K562 (cell line): Measurements from ENCODE around the gene AHNAK. TPM values are rescaled to one million over a fixed set of nuclear protein-coding genes. Genes with fewer than 3 reads are reported as not detected.
"Not testable (repeated sequence)": the region's sequence is repeated elsewhere in the genome, so short reads cannot be mapped to it uniquely, and the experiment has no call there.

Source experiments
- ATAC-seq: fragments of 200-7000 bp; cut with Tn5 transposase; 3 replicates; pipeline ENCODE4 v1.9.1; 2020; ENCODE audit warnings: moderate library complexity
- BruUV-seq: library from RNA; stranded (reverse); fragments of 400-500 nt; replicated peaks from 2 replicates; lab custom pipeline; 2021; lab: Mats Ljungman, UMichigan
- CTCF ChIA-PET: fragments of 300-600 bp; formaldehyde crosslinking; extraction: SDS; loops from one replicate; lab custom pipeline; 2021; ENCODE audit warnings: low intra/inter-chr PET ratio; lab: Yijun Ruan, JAX
- POLR2A ChIA-PET: fragments of 300-600, 350-650 bp; sonication (Branson Sonifier 250); formaldehyde crosslinking; extraction: SDS; loops from one replicate; lab custom pipeline; 2021; ENCODE audit warnings: antibody characterized with exemption, inconsistent platforms; lab: Yijun Ruan, JAX
- DNase-seq, 4 experiments: peaks; one replicate each; pipeline versions ENCODE4 v3.0.0 to v3.0.0-alpha.2; 2011 to 2018; ENCODE audit warnings: low spot score in 3 of 4, mixed read lengths in 3 of 4; ENCODE audit errors: extremely low read depth in 1 of 4
- FAIRE-seq: peaks from 2 replicates; lab custom pipeline; 2011; peaks lifted over from hg19 to GRCh38; lab: Jason Lieb, UNC
- H2AFZ ChIP-seq: 2 replicates; pipeline ENCODE4 v1.6.0; 2011; ENCODE audit warnings: low read depth, low read length, control low read depth, inconsistent platforms
- H3K27ac ChIP-seq: fragments of 200-600 bp; 3 replicates; pipeline ENCODE4 v1.8.0; 2011; ENCODE audit warnings: low read depth, mild to moderate bottlenecking, control low read depth, inconsistent platforms, low read length, moderate library complexity, mixed read lengths; ENCODE audit errors: extremely low read depth
- H3K27me3 ChIP-seq, 2 experiments: fragments of 300-600 bp in 1 of 2; 2 replicates in 1 of 2; 3 replicates in 1 of 2; pipeline versions ENCODE4 v1.6.0 to v1.8.0; 2011; ENCODE audit warnings: inconsistent platforms in 2 of 2, low read length in 2 of 2, mild to moderate bottlenecking in 1 of 2, mixed read lengths in 1 of 2, moderate library complexity in 1 of 2; ENCODE audit not compliant: control insufficient read depth in 2 of 2, insufficient read depth in 2 of 2
- H3K36me3 ChIP-seq: fragments of 300-600 bp; 3 replicates; pipeline ENCODE4 v1.8.0; 2011; ENCODE audit warnings: mild to moderate bottlenecking, low read length, inconsistent platforms; ENCODE audit not compliant: control insufficient read depth, insufficient read depth
- H3K4me1 ChIP-seq, 2 experiments: fragments of 200-600 bp in 1 of 2; replicated peaks in 1 of 2; 2 replicates in 1 of 2; 3 replicates in 1 of 2; pipeline versions ENCODE4 v1.5.1 to v1.8.0; 2011; ENCODE audit warnings: inconsistent platforms in 2 of 2, low read length in 2 of 2, mild to moderate bottlenecking in 1 of 2, mixed read lengths in 1 of 2, moderate library complexity in 1 of 2; ENCODE audit not compliant: control insufficient read depth in 2 of 2, insufficient read depth in 2 of 2
- H3K4me2 ChIP-seq: 2 replicates; pipeline ENCODE4 v1.6.1; 2011; ENCODE audit warnings: low read length, control low read depth, inconsistent platforms, mixed read lengths; ENCODE audit not compliant: insufficient read depth
- H3K4me3 ChIP-seq: fragments of 200-600 bp; sonication (generic), shearing (Covaris generic); 2 replicates; pipeline ENCODE4 v1.5.1; 2016; ENCODE audit warnings: control low read depth, inconsistent platforms
- H3K79me2 ChIP-seq: fragments of 200-600 bp; 3 replicates; pipeline ENCODE4 v1.8.0; 2011; ENCODE audit warnings: low read length, inconsistent platforms; ENCODE audit not compliant: control insufficient read depth, insufficient read depth
- H3K9ac ChIP-seq, 2 experiments: 2 replicates each; pipeline versions ENCODE4 v1.6.0 to v1.6.1; 2011; ENCODE audit warnings: low read depth in 2 of 2, low read length in 2 of 2, control low read depth in 1 of 2, inconsistent platforms in 1 of 2, mild to moderate bottlenecking in 1 of 2, mixed read lengths in 1 of 2; ENCODE audit not compliant: insufficient read depth in 1 of 2
- H3K9me1 ChIP-seq: one replicate; pipeline ENCODE4 v1.6.0; 2011; ENCODE audit warnings: inconsistent platforms, mild to moderate bottlenecking, low read length, moderate library complexity; ENCODE audit not compliant: control insufficient read depth, insufficient read depth
- H3K9me3 ChIP-seq: replicated peaks from 2 replicates; pipeline ENCODE4 v1.5.1; 2011; ENCODE audit warnings: low read depth, low read length, inconsistent platforms; ENCODE audit not compliant: control insufficient read depth, insufficient read depth
- H4K20me1 ChIP-seq: replicated peaks from 2 replicates; pipeline ENCODE4 v1.6.1; 2011; ENCODE audit warnings: low read length, inconsistent platforms, mixed read lengths; ENCODE audit not compliant: control insufficient read depth, insufficient read depth
- RBFOX2 ChIP-seq: fragments of 200-400 bp; formaldehyde crosslinking; IDR thresholded peaks from 2 replicates; pipeline ENCODE4 v1.6.1; 2017; ENCODE audit warnings: low read depth, mild to moderate bottlenecking, low read length, moderate library complexity
- ZNF121 ChIP-seq: sonication (generic); formaldehyde crosslinking; conservative IDR thresholded peaks from 2 replicates; pipeline ENCODE4 v1.8.0; 2022; ENCODE audit warnings: missing genetic modification reagents
- WGBS: fragments of 100-300 bp; shearing (Covaris generic); methylation state at CpG from one replicate; pipeline ENCODE4 v1.1.6; 2016; ENCODE audit warnings: low coverage, mixed read lengths; ENCODE audit not compliant: insufficient coverage; ENCODE audit errors: missing lambda C conversion rate; 5-methylcytosine and 5-hydroxymethylcytosine counted together
- in situ Hi-C: fragments of 300-500 bp; cut with MboI; formaldehyde crosslinking; loops from 4 replicates; pipeline ENCODE4 v1.15.0; 2018; ENCODE audit warnings: inconsistent platforms, mixed read lengths
- intact Hi-C: fragments of 100-400 bp; cut with micrococcal nuclease; formaldehyde crosslinking; loops from 2 replicates; pipeline ENCODE4 v1.14.2; 2022
- polyA plus RNA-seq, 8 experiments: library from polyadenylated mRNA; depleted of rRNA in 4 of 8; stranded (reverse) in 5 of 8; unstranded in 3 of 8; fragments of >200 nt; fragmentation: Nextera tagmentation in 2 of 8; fragmentation: Illumina TruSeq in 1 of 8; extraction: Ambion mirVana in 2 of 8; extraction: Trizol in 1 of 8; gene quantifications; 2 replicates each; pipeline versions ENCODE4 v1.2.1 to v1.2.3, GENCODE V29; 2011 to 2014; ENCODE audit warnings: inconsistent platforms in 1 of 8, missing spikeins in 1 of 8
- total RNA-seq, 7 experiments: library from RNA; depleted of rRNA in 6 of 7; stranded (reverse); fragments of >200 nt in 6 of 7; fragmentation: Illumina TruSeq in 2 of 7; extraction: Trizol in 2 of 7; gene quantifications; 2 replicates each; pipeline versions ENCODE4 v1.2.1 to v1.2.3, GENCODE V29; 2011 to 2021; ENCODE audit warnings: low replicate concordance in 1 of 7
- TF ChIP-seq, protein P1 (sequence below): fragments of 250-450 bp; sonication (Bioruptor Pico); IDR thresholded peaks from 2 replicates; pipeline ENCODE4 v1.8.0; 2021; ENCODE audit warnings: moderate library complexity, mild to moderate bottlenecking, inconsistent platforms

The AHNAK gene
- total and polyA plus RNA-seq, 9 of the 15 experiments (the other 6 are each of a cell fraction or from before 2014, with no cell fraction given): 1.5 to 89.7 (median 45.0) TPM

DNA sequence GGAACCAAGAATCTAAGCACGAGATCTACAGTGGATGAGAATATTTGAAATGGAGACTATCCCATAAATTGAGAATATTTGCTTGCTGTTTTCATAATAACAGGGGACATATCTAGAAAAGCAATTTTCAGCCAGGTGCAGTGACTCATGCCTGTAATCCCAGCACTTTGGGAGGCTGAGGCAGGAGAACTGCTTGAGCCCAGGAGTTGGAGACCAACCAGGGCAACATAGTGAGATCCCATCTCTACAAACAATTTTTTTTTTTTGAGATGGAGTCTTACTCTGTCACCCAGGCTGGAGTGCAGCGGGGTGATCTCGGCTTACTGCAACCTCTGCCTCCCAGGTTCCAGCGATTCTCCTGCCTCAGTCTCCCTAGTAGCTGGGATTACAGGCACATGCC, 35.1 kb upstream of the AHNAK start:
- DNase-seq, H3K9me1 ChIP-seq, H2AFZ ChIP-seq, H3K9me3 ChIP-seq, CTCF ChIA-PET, H3K4me1 ChIP-seq, H3K27me3 ChIP-seq, ATAC-seq, intact Hi-C loops, H4K20me1 ChIP-seq, BruUV-seq, in situ Hi-C loops, H3K27ac ChIP-seq, H3K4me2 ChIP-seq, H3K4me3 ChIP-seq, FAIRE-seq: not testable (repeated sequence)
- Histone ChIP-seq H3K9ac (peak overlapping the region in 1 of 2 experiments; percentile 75; a peak in 1 of 4 replicates), H3K79me2 (peaks cover 12% of the 10 kb centered on the region; the same call in 2 of the 3 replicates), H3K36me3 (peaks cover 70% of the 10 kb centered on the region)
- 96% methylated on average over 4 of the region's 4 CpGs for WGBS
- peak; percentile 62 for TF ChIP-seq ZNF121 (CRISPR knock-in tag)
- POLR2A ChIA-PET: interaction anchor here (4.6 kb wide), 1 partner anchor 7 kb away, joined by 33 read pairs; the partner anchor contains the start of gene EEF1G

DNA sequence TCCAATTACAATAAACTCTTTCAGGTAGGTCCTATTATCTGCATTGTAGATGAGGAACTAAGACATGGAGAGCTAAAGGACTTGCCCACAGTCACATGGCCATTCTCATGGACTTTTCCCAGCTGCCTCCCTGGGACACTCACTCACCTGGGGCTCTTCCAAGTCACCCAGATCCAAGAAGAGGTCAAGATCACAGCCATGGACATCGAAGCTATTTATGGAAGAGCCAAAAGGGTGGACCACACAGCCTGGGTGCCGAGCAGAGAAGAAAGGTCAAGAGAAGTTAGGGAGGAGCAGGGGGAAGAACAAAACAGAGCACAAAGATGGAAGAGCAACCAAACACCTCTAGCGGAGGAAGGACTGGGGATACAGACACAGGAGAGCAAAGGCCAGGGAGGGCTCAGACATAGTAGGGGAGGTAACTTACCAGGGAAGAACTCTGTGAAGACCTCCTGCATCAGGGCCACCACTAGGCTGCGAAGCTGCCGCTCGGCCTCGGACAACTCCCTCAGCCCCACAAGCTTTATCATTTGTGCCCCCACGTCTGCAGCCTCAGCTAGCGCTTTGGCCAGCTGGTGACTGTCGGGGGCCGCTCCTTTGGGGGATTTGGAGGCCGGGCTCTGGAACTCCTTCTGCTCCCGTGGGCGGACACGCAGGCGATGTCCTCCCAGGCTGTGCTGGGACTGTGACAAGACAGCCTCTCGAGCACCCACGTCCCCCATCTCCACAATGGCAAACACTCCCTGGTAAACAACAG, 34.5 kb upstream of the AHNAK start:
- peaks cover 71% of the 10 kb centered on the region for H3K36me3 ChIP-seq
- no peak overlapping the region for H2AFZ ChIP-seq
- TF ChIP-seq, protein P1, sequence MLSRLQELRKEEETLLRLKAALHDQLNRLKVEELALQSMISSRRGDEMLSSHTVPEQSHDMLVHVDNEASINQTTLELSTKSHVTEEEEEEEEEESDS (CRISPR knock-in tag): no peak
- TF ChIP-seq RBFOX2: 0 out of 2 replicates have a peak, but pooled peaks have one; percentile 22
- no peaks in the 10 kb centered on the region; the same call in 1 of the 2 replicates for H3K9me3 ChIP-seq
- ATAC-seq: no peak
- no peak for FAIRE-seq
- POLR2A ChIA-PET: interaction anchor here (1.2 kb wide), 1 partner anchor 10 kb away, joined by 4 read pairs; the partner anchor contains the start of gene TUT1
- CTCF ChIA-PET: no interaction called here
- H3K27me3 ChIP-seq: no peaks in the 10 kb centered on the region
- intact Hi-C loops: no loop called here
- peaks cover 0 to 9% of the 10 kb centered on the region in 2 experiments; a peak in 3 of 5 replicates for H3K4me1 ChIP-seq
- in situ Hi-C loops: no loop called here
- H3K9ac ChIP-seq: peak overlapping the region in 1 of 2 experiments; percentile 75; a peak in 2 of 4 replicates
- H3K9me1 ChIP-seq: no peaks in the 10 kb centered on the region
- H3K27ac ChIP-seq: no peak overlapping the region; the same call in 2 of the 3 replicates
- no peak overlapping the region for H3K4me2 ChIP-seq
- no TSS peak for BruUV-seq
- WGBS: 90% methylated on average over 17 of the region's 18 CpGs
- H3K79me2 ChIP-seq: peaks cover 11% of the 10 kb centered on the region; the same call in 2 of the 3 replicates
- H4K20me1 ChIP-seq: no peaks in the 10 kb centered on the region
- DNase-seq: no peak
- H3K4me3 ChIP-seq: no peak overlapping the region
